Stomach (tissue), 9 donors: ENCODE measurements around the gene CIROP. TPM values are rescaled to one million over a fixed set of nuclear protein-coding genes. Genes with fewer than 3 reads are reported as not detected.

Experiments used
- DNase-seq, 2 donors: peaks; one replicate each; pipeline versions ENCODE4 v3.0.0 to v3.0.0-alpha.2; 2013 to 2019
- H3K27ac ChIP-seq, 5 donors: fragments of 200-600 bp in 4 of 5; sonication (generic) in 4 of 5; one replicate each; pipeline ENCODE4 v1.5.1; 2013 to 2019; ENCODE audit warnings: mild to moderate bottlenecking in 1 of 5, moderate library complexity in 1 of 5
- H3K27me3 ChIP-seq, 3 donors: fragments of 200-600 bp; sonication (generic); one replicate each; pipeline ENCODE4 v1.5.1; 2017 to 2019; ENCODE audit warnings: mixed run types in 1 of 3
- H3K36me3 ChIP-seq, 4 donors: fragments of 200-600 bp; sonication (generic); 1 replicate in 3 of 4; 2 replicates in 1 of 4; pipeline ENCODE4 v1.5.1; 2016 to 2019
- H3K4me1 ChIP-seq, 4 donors: fragments of 200-600 bp; sonication (generic); one replicate each; pipeline ENCODE4 v1.5.1; 2016 to 2019
- H3K4me3 ChIP-seq, 4 donors: fragments of 200-600 bp; sonication (generic) in 3 of 4; one replicate each; pipeline ENCODE4 v1.5.1; 2016 to 2019; ENCODE audit warnings: mild to moderate bottlenecking in 1 of 4
- H3K9me3 ChIP-seq, 4 donors: fragments of 200-600 bp; sonication (generic); one replicate each; pipeline ENCODE4 v1.5.1; 2016 to 2019
- CTCF ChIP-seq, 7 experiments: fragments of 450-650 bp in 4 of 7; fragments of 200-600 bp in 3 of 7; sonication (generic) in 3 of 7; IDR thresholded peaks; one replicate each; pipeline ENCODE4 v1.5.1; 2016 to 2019; ENCODE audit warnings: antibody characterized with exemption in 7 of 7, control low read depth in 2 of 7, mild to moderate bottlenecking in 1 of 7
- EP300 ChIP-seq: sonication (generic); formaldehyde crosslinking; IDR thresholded peaks from one replicate; pipeline ENCODE4 v1.6.1; 2017; ENCODE audit warnings: antibody characterized with exemption
- POLR2A ChIP-seq, 4 donors: fragments of 450-650 bp; IDR thresholded peaks; one replicate each; pipeline ENCODE4 v1.6.1; 2016; ENCODE audit warnings: antibody characterized with exemption in 4 of 4, control low read depth in 2 of 4, mild to moderate bottlenecking in 1 of 4, moderate library complexity in 1 of 4
- POLR2AphosphoS5 ChIP-seq, 3 donors: sonication (generic); formaldehyde crosslinking; IDR thresholded peaks; one replicate each; pipeline ENCODE4 v1.6.1; 2016; ENCODE audit warnings: antibody characterized with exemption in 3 of 3
- WGBS, 5 donors: extraction: QIAGEN DNeasy Blood & Tissue Kit in 3 of 5; methylation state at CpG; one replicate each; pipeline versions ENCODE4 v1.1.5 to v1.1.7; 2013 to 2018; 5-methylcytosine and 5-hydroxymethylcytosine counted together
- intact Hi-C: fragments of 100-400 bp; cut with DNase I; formaldehyde crosslinking; loops from one replicate; pipeline ENCODE4 v1.15.1; 2023; ENCODE audit warnings: low total_unique reads
- polyA plus RNA-seq, 3 donors: library from polyadenylated mRNA; stranded (reverse); fragments of 200-250 nt; gene quantifications; one replicate each; pipeline ENCODE4 v1.2.3, GENCODE V29; 2013
- total RNA-seq, 5 donors: library from RNA; depleted of rRNA; stranded (reverse); fragments of >200 nt; gene quantifications; one replicate each; pipeline versions ENCODE4 v1.1.0 to v1.2.3, GENCODE V29; 2014 to 2016
- donor health status: healthy with polysubstance abuse.
- donor health status: Bipolar disorder and iron deficiency.
- donor health status: healthy.

CIROP gene
- total and polyA plus RNA-seq, 8 donors: not detected

DNA sequence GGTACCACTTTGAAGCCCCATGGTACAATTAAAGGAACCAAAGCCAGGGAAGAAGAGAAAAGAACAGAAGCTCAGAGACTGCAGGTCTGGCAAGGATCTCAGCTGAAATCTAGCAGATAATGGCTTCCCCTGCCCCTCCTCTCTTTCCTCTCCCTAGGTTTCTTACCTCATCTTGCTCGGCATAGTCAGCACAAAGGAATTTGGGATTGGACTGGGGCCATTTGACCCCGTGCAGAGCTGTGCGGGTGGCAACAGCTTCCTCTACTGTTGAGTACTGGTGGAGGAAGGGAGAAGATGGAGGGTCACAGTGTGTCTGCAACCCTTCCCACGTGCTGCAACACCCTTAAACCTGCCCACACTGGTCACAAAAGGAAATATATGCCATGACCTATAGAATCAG, 42.8 kb downstream of the CIROP start:
- Histone ChIP-seq H3K4me3 (no peak overlapping the region), H3K36me3 (peaks cover 79 to 87% (median 85%) of the 10 kb centered on the region in 4 donors), H3K4me1 (peaks cover 13 to 35% (median 18%) of the 10 kb centered on the region in 4 donors), H3K27ac (peak overlapping the region in 4 of 5 donors; percentile 24 to 70 (median 50)), H3K9me3 (no peaks in the 10 kb centered on the region), H3K27me3 (no peaks in the 10 kb centered on the region)
- TF ChIP-seq POLR2A (IDR thresholded peaks at IDR 0.05): no peak
- TF ChIP-seq POLR2AphosphoS5 (IDR thresholded peaks at IDR 0.05): peak in 2 of 3 donors; percentile 6 to 60
- intact Hi-C loops: no loop called here
- DNase-seq: peak; percentile 61 to 75
- WGBS, 5 donors: 9 to 25% (median 23%) methylated on average over 4 of the region's 4 CpGs

- no peak for DNase-seq
- Histone ChIP-seq H3K9me3 (no peaks in the 10 kb centered on the region), H3K4me3 (no peak overlapping the region), H3K36me3 (peaks cover 66 to 74% (median 72%) of the 10 kb centered on the region in 4 donors), H3K27me3 (no peaks in the 10 kb centered on the region), H3K4me1 (peaks cover 22 to 48% (median 26%) of the 10 kb centered on the region in 4 donors), H3K27ac (peak overlapping the region in 3 of 5 donors; percentile 16 to 70 (median 67))
- TF ChIP-seq POLR2A (IDR thresholded peaks at IDR 0.05) (no peak), POLR2AphosphoS5 (IDR thresholded peaks at IDR 0.05) (no peak), CTCF (IDR thresholded peaks at IDR 0.05) (no peak), EP300 (no peak)
- intact Hi-C loops: no loop called here
- 90 to 95% (median 93%) methylated on average over 17 of the region's 17 CpGs for WGBS, 5 donors
These were observed 44.1 kb downstream of the CIROP start for GRCh38 chr14:23060536-23061260.

DNA sequence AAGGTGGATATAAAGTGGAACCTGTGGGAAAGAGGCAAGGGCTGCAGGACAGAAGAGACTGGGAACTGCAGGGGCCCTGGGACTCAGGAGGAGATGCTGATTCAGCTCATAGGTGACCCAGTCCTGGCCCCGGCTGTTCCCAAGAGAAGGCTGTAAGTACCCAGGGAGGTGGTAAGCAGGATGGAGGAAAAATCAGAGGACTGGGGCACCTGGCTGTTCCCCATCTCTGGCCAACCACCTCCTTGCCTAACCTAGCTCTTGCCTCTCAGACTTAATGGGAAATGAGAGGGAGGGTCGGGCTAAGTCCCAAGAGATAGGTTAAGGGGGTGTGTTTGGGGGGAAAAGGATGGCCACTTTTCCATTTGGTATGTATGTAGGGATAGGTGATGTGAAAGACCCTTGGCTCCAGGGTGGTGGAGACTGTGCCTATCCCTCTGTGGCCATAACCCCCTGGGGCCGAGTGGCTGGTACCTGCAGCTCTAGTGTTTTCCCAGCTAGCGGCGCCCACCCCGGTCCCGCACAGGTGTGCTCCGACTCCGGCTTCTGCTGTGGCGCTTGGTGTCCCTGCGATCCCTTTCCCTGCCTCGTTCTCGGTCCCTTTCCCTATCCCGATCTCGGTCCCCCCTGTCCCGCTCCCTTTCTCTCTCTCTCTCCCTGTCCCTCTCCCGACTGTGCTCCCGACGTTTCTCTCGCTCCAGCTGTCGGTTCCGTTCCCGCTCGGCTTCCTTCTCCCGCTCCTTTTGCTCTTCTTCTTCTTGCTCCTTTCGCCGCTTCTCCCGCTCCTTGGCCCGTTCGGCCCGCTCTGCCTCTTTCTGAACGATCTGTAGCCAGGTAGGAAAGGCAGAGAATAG, 45.9 kb downstream of the CIROP start:
- Histone ChIP-seq H3K4me3 (no peak overlapping the region), H3K4me1 (peaks cover 22 to 51% (median 27%) of the 10 kb centered on the region in 4 donors), H3K27me3 (no peaks in the 10 kb centered on the region), H3K36me3 (peaks cover 48 to 55% (median 54%) of the 10 kb centered on the region in 4 donors), H3K27ac (peak overlapping the region in 2 of 5 donors; percentile 79 to 80), H3K9me3 (no peaks in the 10 kb centered on the region)
- no peak for TF ChIP-seq POLR2AphosphoS5 (IDR thresholded peaks at IDR 0.05)
- no peak for TF ChIP-seq POLR2A (IDR thresholded peaks at IDR 0.05)
- TF ChIP-seq EP300: no peak
- no peak for DNase-seq
- WGBS, 5 donors: 88 to 91% (median 90%) methylated on average over 29 to 32 of the region's 32 CpGs
- intact Hi-C loops: loop anchor here (2.0 kb wide), 1 partner anchor 72 kb away; no protein-coding TSS in a partner anchor

DNA sequence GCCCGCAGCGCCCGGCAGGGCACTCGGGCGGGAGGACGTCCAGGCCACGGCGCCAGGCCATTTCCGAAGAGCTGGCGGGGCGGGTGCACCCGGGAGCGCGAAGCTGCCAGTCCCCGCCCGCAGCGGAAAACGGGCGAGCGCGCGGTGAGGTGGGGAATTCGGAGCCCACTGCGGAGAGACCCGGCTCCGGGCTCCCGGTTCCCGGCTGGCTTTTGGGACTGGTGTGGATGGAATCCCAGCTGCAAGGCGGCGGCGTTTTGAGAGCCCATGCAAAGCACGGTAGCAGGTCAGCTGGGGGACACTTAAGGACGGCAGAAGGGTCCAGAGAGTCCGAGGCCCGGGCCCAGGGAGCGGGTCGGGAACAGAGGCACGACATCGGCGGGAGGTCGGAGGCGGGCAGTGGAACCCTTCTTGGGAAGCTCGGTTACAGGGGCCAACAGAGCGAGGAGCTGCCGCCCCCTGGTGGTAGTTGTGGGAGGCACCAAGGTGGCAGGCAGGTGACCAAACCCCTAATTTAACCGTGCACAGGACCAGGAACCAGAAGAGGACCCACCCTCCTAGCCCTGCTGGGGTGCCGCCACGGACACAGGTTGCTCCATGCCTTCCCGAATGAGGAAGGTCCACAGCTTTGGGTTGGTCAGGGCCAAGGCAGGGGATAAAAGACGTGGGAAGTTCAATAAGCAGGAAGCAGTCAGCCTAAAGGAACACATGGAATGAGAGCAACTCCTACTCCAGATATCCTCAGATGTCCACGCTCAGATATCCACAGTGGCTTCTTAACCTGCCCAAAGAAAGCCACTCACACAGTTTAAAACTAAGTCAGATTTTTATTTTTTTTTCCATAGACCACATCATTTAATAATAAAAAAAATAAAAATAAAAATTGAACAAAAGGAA, 46.8 kb downstream of the CIROP start:
- 1 to 2% (median 1%) methylated on average over 21 to 51 of the region's 51 CpGs for WGBS, 5 donors
- Histone ChIP-seq H3K9me3 (no peaks in the 10 kb centered on the region), H3K27me3 (no peaks in the 10 kb centered on the region), H3K4me3 (peak overlapping the region; percentile 66 to 87 (median 76)), H3K27ac (peak overlapping the region; percentile 33 to 80 (median 71)), H3K36me3 (peaks cover 40 to 47% (median 45%) of the 10 kb centered on the region in 4 donors), H3K4me1 (peaks cover 22 to 50% (median 27%) of the 10 kb centered on the region in 4 donors)
- intact Hi-C loops: loop anchor here (2.0 kb wide), 1 partner anchor 71 kb away; no protein-coding TSS in a partner anchor
- peak; percentile 88 to 96 for DNase-seq
- TF ChIP-seq CTCF (IDR thresholded peaks at IDR 0.05) (peak in 6 of 7 experiments; percentile 75 to 95 (median 92)), POLR2AphosphoS5 (IDR thresholded peaks at IDR 0.05) (peak in 2 of 3 donors; percentile 14 to 70), EP300 (no peak)
